H9 (cell line): ENCODE measurements around the gene TOB2. TPM values are rescaled to one million over a fixed set of nuclear protein-coding genes. Genes with fewer than 3 reads are reported as not detected.
A peak's percentile ranks its signal among the peaks of the same experiment; 100 is the strongest.

Source experiments
- DNase-seq: peaks from one replicate; pipeline ENCODE4 v3.0.0-alpha.2; 2017
- H2AFZ ChIP-seq: one replicate; pipeline ENCODE4 v1.6.1; 2013; ENCODE audit warnings: mild to moderate bottlenecking, low read length, control low read depth, moderate library complexity
- H2AK5ac ChIP-seq: 2 replicates; pipeline ENCODE4 v1.6.1; 2013; ENCODE audit warnings: low read length, control low read depth, mixed read lengths; ENCODE audit not compliant: insufficient read length
- H2BK120ac ChIP-seq: one replicate; pipeline ENCODE4 v1.6.1; 2013; ENCODE audit warnings: low read depth, mild to moderate bottlenecking, low read length, control low read depth, inconsistent platforms; ENCODE audit not compliant: poor library complexity, severe bottlenecking
- H2BK12ac ChIP-seq: 2 replicates; pipeline ENCODE4 v1.6.1; 2013; ENCODE audit warnings: low read length, control low read depth, mixed read lengths, low read depth; ENCODE audit not compliant: insufficient read length
- H2BK15ac ChIP-seq: 2 replicates; pipeline ENCODE4 v1.6.1; 2013; ENCODE audit warnings: low read depth, low read length, control low read depth
- H2BK20ac ChIP-seq: one replicate; pipeline ENCODE4 v1.6.1; 2013; ENCODE audit warnings: low read depth, mild to moderate bottlenecking, low read length, control low read depth, inconsistent platforms; ENCODE audit not compliant: poor library complexity, severe bottlenecking
- H2BK5ac ChIP-seq: 2 replicates; pipeline ENCODE4 v1.6.1; 2013; ENCODE audit warnings: low read length, control low read depth, mixed read lengths; ENCODE audit not compliant: insufficient read length
- H3K14ac ChIP-seq: 2 replicates; pipeline ENCODE4 v1.6.1; 2013; ENCODE audit warnings: low read length, control low read depth; ENCODE audit not compliant: insufficient read depth
- H3K18ac ChIP-seq: 2 replicates; pipeline ENCODE4 v1.6.1; 2013; ENCODE audit warnings: low read depth, mild to moderate bottlenecking, mixed read lengths, low read length, control low read depth; ENCODE audit not compliant: insufficient read length
- H3K23ac ChIP-seq: 2 replicates; pipeline ENCODE4 v1.6.1; 2013; ENCODE audit warnings: low read length, control low read depth, mixed read lengths, low read depth; ENCODE audit not compliant: insufficient read length
- H3K23me2 ChIP-seq: 2 replicates; pipeline ENCODE4 v1.6.1; 2013; ENCODE audit warnings: low read depth, mild to moderate bottlenecking, mixed read lengths, low read length, control low read depth; ENCODE audit not compliant: insufficient read length, poor library complexity, severe bottlenecking
- H3K27ac ChIP-seq: 2 replicates; pipeline ENCODE4 v1.5.1; 2013; ENCODE audit warnings: low read length, control low read depth, mixed read lengths, low read depth; ENCODE audit not compliant: insufficient read length
- H3K27me3 ChIP-seq: 2 replicates; pipeline ENCODE4 v1.6.1; 2013; ENCODE audit warnings: low read length, control low read depth, inconsistent platforms; ENCODE audit not compliant: insufficient read depth
- H3K4ac ChIP-seq: 2 replicates; pipeline ENCODE4 v1.6.1; 2013; ENCODE audit warnings: low read depth, mild to moderate bottlenecking, control low read depth, inconsistent platforms, low read length, moderate library complexity
- H3K4me1 ChIP-seq: 2 replicates; pipeline ENCODE4 v1.6.1; 2013; ENCODE audit warnings: low read length, control low read depth, inconsistent platforms; ENCODE audit not compliant: insufficient read depth
- H3K4me2 ChIP-seq: 2 replicates; pipeline ENCODE4 v1.6.1; 2013; ENCODE audit warnings: low read length, control low read depth, mixed read lengths; ENCODE audit not compliant: insufficient read length, insufficient read depth
- H3K56ac ChIP-seq: 2 replicates; pipeline ENCODE4 v1.6.1; 2013; ENCODE audit warnings: low read depth, mild to moderate bottlenecking, mixed read lengths, low read length, control low read depth; ENCODE audit not compliant: insufficient read length
- H3K79me1 ChIP-seq: 2 replicates; pipeline ENCODE4 v1.6.1; 2013; ENCODE audit warnings: low read depth, mild to moderate bottlenecking, moderate library complexity, low read length, control low read depth, inconsistent platforms; ENCODE audit not compliant: insufficient read depth, poor library complexity, severe bottlenecking
- H3K79me2 ChIP-seq: 2 replicates; pipeline ENCODE4 v1.6.1; 2013; ENCODE audit warnings: low read length, control low read depth, inconsistent platforms; ENCODE audit not compliant: insufficient read depth
- H3K9ac ChIP-seq: 2 replicates; pipeline ENCODE4 v1.6.1; 2013; ENCODE audit warnings: low read length, control low read depth, mixed read lengths; ENCODE audit not compliant: insufficient read length; ENCODE audit errors: extremely low read depth
- H3K9me3 ChIP-seq: one replicate; pipeline ENCODE4 v1.6.1; 2013; ENCODE audit warnings: low read depth, low read length, inconsistent platforms; ENCODE audit not compliant: control insufficient read depth
- H3T11ph ChIP-seq: one replicate; pipeline ENCODE4 v1.6.1; 2013; ENCODE audit warnings: mild to moderate bottlenecking, low read length, control low read depth, inconsistent platforms
- H4K20me1 ChIP-seq: one replicate; pipeline ENCODE4 v1.6.1; 2013; ENCODE audit not compliant: control insufficient read depth, insufficient read length, insufficient read depth
- H4K5ac ChIP-seq: 2 replicates; pipeline ENCODE4 v1.6.1; 2013; ENCODE audit warnings: low read depth, mild to moderate bottlenecking, mixed read lengths, low read length, control low read depth; ENCODE audit not compliant: insufficient read length
- H4K8ac ChIP-seq: replicated peaks from 2 replicates; pipeline ENCODE4 v1.6.1; 2013; ENCODE audit warnings: low read length, control low read depth, mixed read lengths, low read depth; ENCODE audit not compliant: insufficient read length
- H4K91ac ChIP-seq: 2 replicates; pipeline ENCODE4 v1.6.1; 2013; ENCODE audit warnings: low read depth, mild to moderate bottlenecking, moderate library complexity, mixed read lengths, low read length, control low read depth; ENCODE audit not compliant: insufficient read length
- H3K27ac Mint-ChIP-seq, 3 experiments: 2 replicates in 2 of 3; 3 replicates in 1 of 3; pipeline ENCODE4 v1.8.0; 2020 to 2021; ENCODE audit warnings: mixed read lengths in 3 of 3, mild to moderate bottlenecking in 1 of 3, moderate library complexity in 1 of 3
- H3K27me3 Mint-ChIP-seq: 2 replicates; pipeline ENCODE4 v1.8.0; 2021; ENCODE audit warnings: low read depth, mild to moderate bottlenecking, moderate library complexity, mixed read lengths
- H3K36me3 Mint-ChIP-seq, 3 experiments: 2 replicates in 2 of 3; 3 replicates in 1 of 3; pipeline ENCODE4 v1.8.0; 2020 to 2021; ENCODE audit warnings: low read depth in 3 of 3, mixed read lengths in 3 of 3; ENCODE audit not compliant: insufficient read depth in 1 of 3
- H3K4me1 Mint-ChIP-seq, 2 experiments: 2 replicates each; pipeline ENCODE4 v1.8.0; 2020; ENCODE audit warnings: mixed read lengths in 2 of 2
- H3K4me3 Mint-ChIP-seq, 2 experiments: 2 replicates in 1 of 2; 3 replicates in 1 of 2; pipeline ENCODE4 v1.8.0; 2020 to 2021; ENCODE audit warnings: mild to moderate bottlenecking in 2 of 2, mixed read lengths in 2 of 2, moderate library complexity in 1 of 2
- H3K9me3 Mint-ChIP-seq, 2 experiments: 2 replicates in 1 of 2; 3 replicates in 1 of 2; pipeline ENCODE4 v1.8.0; 2020; ENCODE audit warnings: mild to moderate bottlenecking in 2 of 2, mixed read lengths in 2 of 2, moderate library complexity in 1 of 2
- WGBS: extraction: QIAGEN DNeasy Blood & Tissue Kit; methylation state at CpG from one replicate; pipeline ENCODE4 v1.1.7; 2013; ENCODE audit warnings: missing lambda C conversion rate, low lambda C conversion rate, mixed read lengths; ENCODE audit not compliant: insufficient read length; ENCODE audit errors: extremely low coverage; 5-methylcytosine and 5-hydroxymethylcytosine counted together
- total RNA-seq: library from RNA; stranded (reverse); gene quantifications from 2 replicates; pipeline ENCODE4 v1.2.1, GENCODE V29; 2021
- TF ChIP-seq, protein P1 (sequence below): fragments of 200-600 bp; sonication (generic); conservative IDR thresholded peaks from 3 replicates; pipeline ENCODE4 v1.8.0; 2021; ENCODE audit warnings: antibody characterized with exemption, mild to moderate bottlenecking

The TOB2 gene
- total RNA-seq, 1 experiment from 2014 or later, result 75.8 TPM

DNA sequence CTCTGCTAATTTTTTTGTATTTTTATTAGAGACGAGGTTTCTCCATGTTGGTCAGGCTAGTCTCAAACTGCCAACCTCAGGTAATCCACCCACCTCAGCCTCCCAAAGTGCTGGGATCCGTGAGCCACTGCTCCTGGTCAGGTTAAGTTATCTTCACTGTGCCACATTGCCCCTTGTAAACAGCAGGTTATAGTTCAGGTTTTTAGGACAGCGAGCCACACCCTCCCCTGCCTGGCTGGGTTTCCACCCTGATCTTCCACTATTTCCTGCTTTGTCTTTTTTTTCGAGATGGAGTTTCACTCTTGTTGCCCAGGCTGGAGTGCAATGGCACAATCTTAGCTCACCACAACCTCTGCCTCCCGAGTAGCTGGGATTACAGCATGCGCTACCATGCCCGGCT, 38.4 kb upstream of the TOB2 start:
- no peak overlapping the region for H3K18ac ChIP-seq
- no peak overlapping the region for H3T11ph ChIP-seq
- Mint-ChIP-seq H3K27me3 (peaks cover 2% of the 10 kb centered on the region; the same call in 1 of the 2 replicates), H3K36me3 (no peaks in the 10 kb centered on the region; a peak in 1 of 7 replicates), H3K4me1 (peaks cover 70 to 75% of the 10 kb centered on the region in 2 experiments), H3K9me3 (no peaks in the 10 kb centered on the region), H3K27ac (peak overlapping the region in 2 of 3 experiments; percentile 18 to 67; a peak in 2 of 7 replicates), H3K4me3 (no peak overlapping the region)
- H4K20me1 ChIP-seq, result peaks cover 2% of the 10 kb centered on the region
- no peak for DNase-seq
- WGBS, result no CpG with 5 or more reads among the region's 7 CpGs
- H3K9ac ChIP-seq, result no peak overlapping the region
- no peak overlapping the region for H3K4me2 ChIP-seq
- H3K56ac ChIP-seq, result no peak overlapping the region
- H2AFZ ChIP-seq, result no peak overlapping the region
- TF ChIP-seq, protein P1, sequence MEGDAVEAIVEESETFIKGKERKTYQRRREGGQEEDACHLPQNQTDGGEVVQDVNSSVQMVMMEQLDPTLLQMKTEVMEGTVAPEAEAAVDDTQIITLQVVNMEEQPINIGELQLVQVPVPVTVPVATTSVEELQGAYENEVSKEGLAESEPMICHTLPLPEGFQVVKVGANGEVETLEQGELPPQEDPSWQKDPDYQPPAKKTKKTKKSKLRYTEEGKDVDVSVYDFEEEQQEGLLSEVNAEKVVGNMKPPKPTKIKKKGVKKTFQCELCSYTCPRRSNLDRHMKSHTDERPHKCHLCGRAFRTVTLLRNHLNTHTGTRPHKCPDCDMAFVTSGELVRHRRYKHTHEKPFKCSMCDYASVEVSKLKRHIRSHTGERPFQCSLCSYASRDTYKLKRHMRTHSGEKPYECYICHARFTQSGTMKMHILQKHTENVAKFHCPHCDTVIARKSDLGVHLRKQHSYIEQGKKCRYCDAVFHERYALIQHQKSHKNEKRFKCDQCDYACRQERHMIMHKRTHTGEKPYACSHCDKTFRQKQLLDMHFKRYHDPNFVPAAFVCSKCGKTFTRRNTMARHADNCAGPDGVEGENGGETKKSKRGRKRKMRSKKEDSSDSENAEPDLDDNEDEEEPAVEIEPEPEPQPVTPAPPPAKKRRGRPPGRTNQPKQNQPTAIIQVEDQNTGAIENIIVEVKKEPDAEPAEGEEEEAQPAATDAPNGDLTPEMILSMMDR, result no peak
- no peak overlapping the region for H2BK5ac ChIP-seq
- H2BK20ac ChIP-seq, result no peak overlapping the region
- no peak overlapping the region for H3K4ac ChIP-seq
- H2AK5ac ChIP-seq, result no peak overlapping the region
- no peak overlapping the region for H2BK120ac ChIP-seq
- H3K9me3 ChIP-seq, result no peaks in the 10 kb centered on the region
- no peak overlapping the region for H2BK12ac ChIP-seq
- H3K27me3 ChIP-seq, result no peaks in the 10 kb centered on the region
- no peak overlapping the region for H4K5ac ChIP-seq
- H3K23me2 ChIP-seq, result no peaks in the 10 kb centered on the region
- H4K8ac ChIP-seq, result no peak overlapping the region
- H3K23ac ChIP-seq, result no peak overlapping the region
- H3K4me1 ChIP-seq, result peaks cover 26% of the 10 kb centered on the region
- no peak overlapping the region for H4K91ac ChIP-seq
- no peak overlapping the region for H3K27ac ChIP-seq
- peaks cover 10% of the 10 kb centered on the region; the same call in 1 of the 2 replicates for H3K79me2 ChIP-seq
- peaks cover 5% of the 10 kb centered on the region for H3K79me1 ChIP-seq
- no peak overlapping the region for H3K14ac ChIP-seq
- H2BK15ac ChIP-seq, result no peak overlapping the region
